Neural progenitor cell (in vitro differentiated cells): Measurements from ENCODE around the gene CDKN2B.

Experiments
- CTCF ChIP-seq: fragments of 200-600 bp; sonication (generic); IDR thresholded peaks from 2 replicates; pipeline ENCODE4 v1.5.1; 2017; ENCODE audit warnings: antibody characterized with exemption, mild to moderate bottlenecking
- EZH2 ChIP-seq: fragments of 200-600 bp; sonication (generic); IDR thresholded peaks from 2 replicates; pipeline ENCODE4 v1.6.1; 2017; ENCODE audit warnings: antibody characterized with exemption, mild to moderate bottlenecking, moderate library complexity

DNA sequence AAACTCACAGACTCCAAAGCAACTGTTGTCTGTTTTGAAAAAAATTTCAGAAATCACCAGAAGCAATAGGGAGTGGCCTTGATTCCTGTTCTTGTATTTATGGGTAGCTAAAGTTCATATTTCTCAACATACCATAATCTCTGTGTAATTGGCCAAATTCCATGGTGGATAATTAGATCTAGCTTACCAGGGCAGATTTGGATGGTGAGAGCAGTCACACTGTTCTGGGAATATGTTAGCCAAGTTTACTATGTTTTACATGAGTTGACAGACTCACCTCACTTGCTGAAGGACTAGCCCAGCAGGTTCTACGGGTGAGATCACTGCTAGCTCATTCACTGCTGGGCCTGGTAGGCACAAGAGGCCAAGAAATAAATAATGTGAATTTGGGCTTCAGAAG is 32.7 kb upstream of the CDKN2B start:
- no peak for TF ChIP-seq CTCF
- no peak for TF ChIP-seq EZH2
